DOHH2 (cell line): Measurements from ENCODE around the gene ZNF506.
"Not testable (repeated sequence)": the region's sequence is repeated elsewhere in the genome, so short reads cannot be mapped to it uniquely, and the experiment has no call there.

Source experiments
- H3F3A ChIP-seq: fragments of 200-600 bp; sonication (generic), shearing (Covaris generic); 2 replicates; pipeline ENCODE4 v1.6.0; 2016; ENCODE audit warnings: antibody characterized with exemption, mild to moderate bottlenecking; ENCODE audit not compliant: control insufficient read depth, insufficient read depth
- H3K27ac ChIP-seq: fragments of 200-600 bp; sonication (generic); 2 replicates; pipeline ENCODE4 v1.5.1; 2014; ENCODE audit warnings: low read depth, mild to moderate bottlenecking, low read length, moderate library complexity
- H3K27me3 ChIP-seq: fragments of 200-600 bp; sonication (generic); 2 replicates; pipeline ENCODE4 v1.6.1; 2014; ENCODE audit warnings: mild to moderate bottlenecking, low read length, mixed read lengths; ENCODE audit not compliant: control insufficient read depth
- H3K36me3 ChIP-seq: fragments of 200-600 bp; sonication (generic); 2 replicates; pipeline ENCODE4 v1.6.1; 2014; ENCODE audit warnings: mild to moderate bottlenecking, low read length, moderate library complexity, mixed read lengths; ENCODE audit not compliant: control insufficient read depth
- H3K4me1 ChIP-seq: fragments of 200-600 bp; sonication (generic); 2 replicates; pipeline ENCODE4 v1.6.1; 2014; ENCODE audit warnings: mild to moderate bottlenecking, low read length, mixed read lengths; ENCODE audit not compliant: control insufficient read depth
- H3K4me2 ChIP-seq: fragments of 200-600 bp; sonication (generic); 2 replicates; pipeline ENCODE4 v1.6.0; 2014; ENCODE audit warnings: mild to moderate bottlenecking, low read length, moderate library complexity
- H3K4me3 ChIP-seq: fragments of 200-600 bp; sonication (generic); 2 replicates; pipeline ENCODE4 v1.5.1; 2014; ENCODE audit warnings: mild to moderate bottlenecking, low read length, mixed read lengths
- H3K79me2 ChIP-seq: fragments of 200-600 bp; sonication (generic); 2 replicates; pipeline ENCODE4 v1.6.1; 2014; ENCODE audit warnings: mild to moderate bottlenecking, low read length, mixed read lengths; ENCODE audit not compliant: control insufficient read depth
- H3K9me2 ChIP-seq: fragments of 200-600 bp; sonication (generic); replicated peaks from 2 replicates; pipeline ENCODE4 v1.6.1; 2014; ENCODE audit warnings: mild to moderate bottlenecking, low read length, mixed read lengths; ENCODE audit not compliant: control insufficient read depth
- H3K9me3 ChIP-seq: fragments of 200-600 bp; sonication (generic); 2 replicates; pipeline ENCODE4 v1.6.1; 2014; ENCODE audit warnings: antibody characterized with exemption, low read length, mixed read lengths; ENCODE audit not compliant: control insufficient read depth, insufficient read depth
- H4K20me1 ChIP-seq: fragments of 200-600 bp; sonication (generic); 2 replicates; pipeline ENCODE4 v1.6.0; 2014; ENCODE audit warnings: low read depth, mild to moderate bottlenecking, antibody characterized with exemption, low read length, moderate library complexity; ENCODE audit not compliant: control insufficient read depth, insufficient read depth
- EZH2phosphoT487 ChIP-seq: fragments of 200-600 bp; sonication (generic); IDR thresholded peaks from 2 replicates; pipeline ENCODE4 v1.6.1; 2017; ENCODE audit warnings: borderline replicate concordance, mild to moderate bottlenecking, antibody characterized with exemption, low read length, moderate library complexity, mixed read lengths
- TF ChIP-seq, protein P1 (sequence below): fragments of 200-600 bp; sonication (generic); IDR thresholded peaks from one replicate; pipeline ENCODE4 v1.5.1; 2014; ENCODE audit warnings: antibody characterized with exemption, mild to moderate bottlenecking, low read depth, low read length; ENCODE audit not compliant: poor library complexity, severe bottlenecking

The ZNF506 gene

GRCh38 chr19:19745496-19746285 is 75.9 kb downstream of the ZNF506 start:
- H3K9me3 ChIP-seq, result no peaks in the 10 kb centered on the region
- H3K4me3 ChIP-seq, result no peak overlapping the region
- H3F3A ChIP-seq, result no peaks in the 10 kb centered on the region
- H3K4me2 ChIP-seq, result no peak overlapping the region
- H3K36me3 ChIP-seq, result no peaks in the 10 kb centered on the region
- H3K27ac ChIP-seq, result no peak overlapping the region
- H4K20me1 ChIP-seq, result no peaks in the 10 kb centered on the region
- no peaks in the 10 kb centered on the region for H3K79me2 ChIP-seq
- TF ChIP-seq, protein P1, sequence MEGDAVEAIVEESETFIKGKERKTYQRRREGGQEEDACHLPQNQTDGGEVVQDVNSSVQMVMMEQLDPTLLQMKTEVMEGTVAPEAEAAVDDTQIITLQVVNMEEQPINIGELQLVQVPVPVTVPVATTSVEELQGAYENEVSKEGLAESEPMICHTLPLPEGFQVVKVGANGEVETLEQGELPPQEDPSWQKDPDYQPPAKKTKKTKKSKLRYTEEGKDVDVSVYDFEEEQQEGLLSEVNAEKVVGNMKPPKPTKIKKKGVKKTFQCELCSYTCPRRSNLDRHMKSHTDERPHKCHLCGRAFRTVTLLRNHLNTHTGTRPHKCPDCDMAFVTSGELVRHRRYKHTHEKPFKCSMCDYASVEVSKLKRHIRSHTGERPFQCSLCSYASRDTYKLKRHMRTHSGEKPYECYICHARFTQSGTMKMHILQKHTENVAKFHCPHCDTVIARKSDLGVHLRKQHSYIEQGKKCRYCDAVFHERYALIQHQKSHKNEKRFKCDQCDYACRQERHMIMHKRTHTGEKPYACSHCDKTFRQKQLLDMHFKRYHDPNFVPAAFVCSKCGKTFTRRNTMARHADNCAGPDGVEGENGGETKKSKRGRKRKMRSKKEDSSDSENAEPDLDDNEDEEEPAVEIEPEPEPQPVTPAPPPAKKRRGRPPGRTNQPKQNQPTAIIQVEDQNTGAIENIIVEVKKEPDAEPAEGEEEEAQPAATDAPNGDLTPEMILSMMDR, result no peak
- no peak for TF ChIP-seq EZH2phosphoT487
- no peaks in the 10 kb centered on the region for H3K4me1 ChIP-seq
- no peaks in the 10 kb centered on the region for H3K27me3 ChIP-seq
- no peaks in the 10 kb centered on the region for H3K9me2 ChIP-seq

DNA sequence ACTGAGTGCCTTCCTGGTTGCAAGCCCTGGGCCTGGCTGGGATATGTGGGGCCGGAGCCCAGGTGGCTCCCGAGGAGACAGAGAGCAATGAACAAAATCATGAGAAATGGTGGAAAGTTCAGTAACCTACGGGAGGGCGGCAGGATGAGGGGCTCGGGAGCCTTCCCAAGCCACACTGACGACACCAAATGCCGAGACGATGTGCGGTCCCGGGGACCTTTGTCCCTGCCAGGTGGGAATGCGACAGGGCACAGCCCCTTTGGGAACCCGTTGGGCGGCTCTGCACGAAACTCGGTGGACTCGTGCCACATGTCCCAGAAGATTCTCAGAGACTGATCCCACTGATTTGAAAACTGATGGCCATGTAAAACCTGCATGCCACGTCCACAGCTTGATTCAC is 76.9 kb downstream of the ZNF506 start:
- Histone ChIP-seq H3K36me3 (no peaks in the 10 kb centered on the region), H3K79me2 (no peaks in the 10 kb centered on the region), H3K9me2 (no peaks in the 10 kb centered on the region), H3K27me3 (no peaks in the 10 kb centered on the region), H3K4me1 (no peaks in the 10 kb centered on the region), H4K20me1 (no peaks in the 10 kb centered on the region), H3F3A (no peaks in the 10 kb centered on the region), H3K9me3 (no peaks in the 10 kb centered on the region), H3K27ac (no peak overlapping the region), H3K4me2 (no peak overlapping the region), H3K4me3 (no peak overlapping the region)
- TF ChIP-seq EZH2phosphoT487, result no peak
- TF ChIP-seq, protein P1, result no peak

DNA sequence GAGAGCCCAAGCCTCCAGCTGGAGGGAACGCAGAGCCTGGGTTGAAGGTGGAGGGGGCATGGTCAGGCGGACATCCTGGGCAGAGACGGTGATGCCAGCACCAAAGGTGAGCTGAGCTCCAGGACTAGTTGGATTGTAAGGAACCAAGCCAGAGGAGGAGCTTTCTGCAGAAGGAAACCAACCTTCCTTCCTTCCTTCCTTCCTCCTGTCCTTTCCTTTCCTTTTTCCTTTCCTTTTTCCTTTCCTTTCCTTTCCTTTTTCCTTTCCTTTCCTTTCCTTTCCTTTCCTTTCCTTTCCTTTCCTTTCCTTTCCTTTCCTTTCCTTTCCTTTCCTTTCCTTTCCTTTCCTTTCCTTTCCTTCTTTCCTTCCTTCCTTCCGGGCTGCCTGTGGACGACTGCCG is 77.6 kb downstream of the ZNF506 start:
- not testable (repeated sequence) for H3K79me2 ChIP-seq, H3K4me1 ChIP-seq, H4K20me1 ChIP-seq, H3K36me3 ChIP-seq, H3K4me2 ChIP-seq, H3K27ac ChIP-seq, H3K9me2 ChIP-seq, H3K27me3 ChIP-seq, H3F3A ChIP-seq, H3K4me3 ChIP-seq, H3K9me3 ChIP-seq

- Histone ChIP-seq H3K27me3 (no peaks in the 10 kb centered on the region), H3K79me2 (no peaks in the 10 kb centered on the region), H3F3A (no peaks in the 10 kb centered on the region), H3K27ac (no peak overlapping the region), H3K9me3 (no peaks in the 10 kb centered on the region), H3K4me1 (no peaks in the 10 kb centered on the region), H3K4me3 (no peak overlapping the region), H4K20me1 (no peaks in the 10 kb centered on the region), H3K4me2 (no peak overlapping the region), H3K36me3 (no peaks in the 10 kb centered on the region), H3K9me2 (no peaks in the 10 kb centered on the region)
- TF ChIP-seq EZH2phosphoT487, result no peak
- TF ChIP-seq, protein P1, result no peak
Observed at GRCh38 chr19:19743176-19743575, 78.4 kb downstream of the ZNF506 start.
